DND-41 (cell line): ENCODE results near the gene SLC35E3.

Experiments used
- CTCF ChIP-seq: IDR thresholded peaks from 2 replicates; pipeline ENCODE4 v1.5.1; 2012; ENCODE audit warnings: borderline replicate concordance, low read length, moderate library complexity, mild to moderate bottlenecking; ENCODE audit not compliant: poor library complexity, severe bottlenecking; ENCODE audit errors: extremely low read depth
- EZH2 ChIP-seq: IDR thresholded peaks from 3 replicates; pipeline ENCODE4 v1.6.1; 2012; ENCODE audit warnings: borderline replicate concordance, low read depth, mild to moderate bottlenecking, moderate library complexity, low read length, inconsistent platforms; ENCODE audit not compliant: severe bottlenecking

- TF ChIP-seq CTCF (no peak), EZH2 (no peak)
Measured at GRCh38 chr12:68699486-68699885, 46.5 kb upstream of the SLC35E3 start.
